ENCODE results near the gene ZNF286A.

- TF ChIP-seq GATA2 (IDR thresholded peaks at IDR 0.05; ENCODE audit: low read depth, low read length) (no peak), GATA3 (IDR thresholded peaks at IDR 0.05; ENCODE audit: low read depth, low read length) (no peak)
Measured at GRCh38 chr17:15663176-15663575, 36.4 kb upstream of the ZNF286A start.
